Measurements from ENCODE around the gene RASAL2. TPM values are rescaled to one million over a fixed set of nuclear protein-coding genes. Genes with fewer than 3 reads are reported as not detected.

The RASAL2 gene
- total RNA-seq, 1 experiment from 2014 or later, result 22.2 TPM

DNA sequence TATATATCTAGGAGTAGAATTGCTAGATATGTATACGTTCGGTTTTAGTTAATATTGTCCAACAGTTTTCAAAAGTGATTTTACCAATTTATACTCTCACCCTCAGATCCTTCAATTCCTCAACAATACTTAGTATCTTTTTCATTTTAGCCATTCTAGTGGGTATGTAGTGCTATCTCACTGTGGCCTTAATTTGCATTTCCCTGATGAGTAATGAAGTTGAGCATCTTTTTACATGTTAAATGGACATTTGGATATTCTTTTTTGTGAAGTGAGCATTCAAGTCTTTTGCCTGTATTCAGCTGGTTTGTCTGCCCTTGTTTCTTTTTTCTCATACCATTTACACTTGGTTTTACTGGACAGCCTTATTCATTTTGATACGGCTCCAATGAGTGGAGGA is 172.2 kb downstream of the RASAL2 start:
- H3K27ac ChIP-seq (ENCODE audit: insufficient read length, low read depth, low read length), result peak overlapping the region; percentile 98
- peak overlapping the region; percentile 89 for H2BK12ac ChIP-seq (ENCODE audit: insufficient read length, low read depth, low read length)
- no peaks in the 10 kb centered on the region for H4K20me1 ChIP-seq (ENCODE audit: control insufficient read depth, insufficient read depth, insufficient read length)
- H3K4me2 ChIP-seq (ENCODE audit: insufficient read depth, insufficient read length, low read length), result peak overlapping the region; percentile 49
- H3K56ac ChIP-seq (ENCODE audit: insufficient read length, low read depth, low read length), result no peak overlapping the region
- H3K79me1 ChIP-seq (ENCODE audit: insufficient read depth, low read depth, low read length, poor library complexity, severe bottlenecking), result no peaks in the 10 kb centered on the region
- no peak overlapping the region; the same call in 1 of the 2 replicates for H3K4ac ChIP-seq (ENCODE audit: low read depth, low read length)
- H3K23ac ChIP-seq (ENCODE audit: insufficient read length, low read depth, low read length), result no peak overlapping the region
- H4K8ac ChIP-seq (replicated peaks; ENCODE audit: insufficient read length, low read depth, low read length), result no peak overlapping the region
- peak overlapping the region; percentile 69 for H3K9ac ChIP-seq (ENCODE audit: extremely low read depth, insufficient read length, low read length)
- Mint-ChIP-seq H3K27me3 (ENCODE audit: low read depth) (no peaks in the 10 kb centered on the region), H3K27ac (peak overlapping the region; percentile 96 to 98 (median 97)), H3K4me3 (peak overlapping the region; percentile 49 to 70), H3K36me3 (ENCODE audit: insufficient read depth in 1 of 3, low read depth in 3 of 3) (no peaks in the 10 kb centered on the region; a peak in 1 of 7 replicates), H3K4me1 (peaks cover 85 to 86% of the 10 kb centered on the region in 2 experiments), H3K9me3 (no peaks in the 10 kb centered on the region)
- H3K18ac ChIP-seq (ENCODE audit: insufficient read length, low read depth, low read length), result peak overlapping the region; percentile 84
- no peaks in the 10 kb centered on the region for H3K27me3 ChIP-seq (ENCODE audit: insufficient read depth, low read length)
- peaks cover 10% of the 10 kb centered on the region; the same call in 1 of the 2 replicates for H3K4me1 ChIP-seq (ENCODE audit: insufficient read depth, low read length)
- H4K91ac ChIP-seq (ENCODE audit: insufficient read length, low read depth, low read length), result no peak overlapping the region
- no peak overlapping the region for H2AFZ ChIP-seq (ENCODE audit: low read length)
- H2BK20ac ChIP-seq (ENCODE audit: low read depth, low read length, poor library complexity, severe bottlenecking), result no peak overlapping the region
- H2AK5ac ChIP-seq (ENCODE audit: insufficient read length, low read length), result no peak overlapping the region
- no peak overlapping the region for H4K5ac ChIP-seq (ENCODE audit: insufficient read length, low read depth, low read length)
- TF ChIP-seq CTCF (conservative IDR thresholded peaks at IDR 0.05), result no peak
- no CpG with 5 or more reads among the region's 3 CpGs for WGBS (ENCODE audit: extremely low coverage, insufficient read length, low lambda C conversion rate)
- H2BK5ac ChIP-seq (ENCODE audit: insufficient read length, low read length), result no peak overlapping the region
- H3K14ac ChIP-seq (ENCODE audit: insufficient read depth, low read length), result peak overlapping the region; percentile 54; the same call in 1 of the 2 replicates
- peak overlapping the region; percentile 87 for H2BK120ac ChIP-seq (ENCODE audit: low read depth, low read length, poor library complexity, severe bottlenecking)
- H3K23me2 ChIP-seq (ENCODE audit: insufficient read length, low read depth, low read length, poor library complexity, severe bottlenecking), result no peaks in the 10 kb centered on the region
- DNase-seq, result no peak
- peak overlapping the region; percentile 95 for H3T11ph ChIP-seq (ENCODE audit: low read length)
- H3K79me2 ChIP-seq (ENCODE audit: insufficient read depth, low read length), result peaks cover 2% of the 10 kb centered on the region; the same call in 1 of the 2 replicates
- no peaks in the 10 kb centered on the region for H3K9me3 ChIP-seq (ENCODE audit: control insufficient read depth, low read depth, low read length)
- H2BK15ac ChIP-seq (ENCODE audit: low read depth, low read length), result no peak overlapping the region
